GM18873 (cell line): ENCODE data around the gene TCERG1L.
"Not testable (repeated sequence)": the region's sequence is repeated elsewhere in the genome, so short reads cannot be mapped to it uniquely, and the experiment has no call there.

Experiments
- ATAC-seq: cut with Tn5 transposase; IDR thresholded peaks from one replicate; pipeline ENCODE4 v1.9.1; 2021; ENCODE audit warnings: mild to moderate bottlenecking, moderate library complexity, moderate number of reproducible peaks; ENCODE audit not compliant: unreplicated experiment, low FRiP score

Gene TCERG1L

DNA sequence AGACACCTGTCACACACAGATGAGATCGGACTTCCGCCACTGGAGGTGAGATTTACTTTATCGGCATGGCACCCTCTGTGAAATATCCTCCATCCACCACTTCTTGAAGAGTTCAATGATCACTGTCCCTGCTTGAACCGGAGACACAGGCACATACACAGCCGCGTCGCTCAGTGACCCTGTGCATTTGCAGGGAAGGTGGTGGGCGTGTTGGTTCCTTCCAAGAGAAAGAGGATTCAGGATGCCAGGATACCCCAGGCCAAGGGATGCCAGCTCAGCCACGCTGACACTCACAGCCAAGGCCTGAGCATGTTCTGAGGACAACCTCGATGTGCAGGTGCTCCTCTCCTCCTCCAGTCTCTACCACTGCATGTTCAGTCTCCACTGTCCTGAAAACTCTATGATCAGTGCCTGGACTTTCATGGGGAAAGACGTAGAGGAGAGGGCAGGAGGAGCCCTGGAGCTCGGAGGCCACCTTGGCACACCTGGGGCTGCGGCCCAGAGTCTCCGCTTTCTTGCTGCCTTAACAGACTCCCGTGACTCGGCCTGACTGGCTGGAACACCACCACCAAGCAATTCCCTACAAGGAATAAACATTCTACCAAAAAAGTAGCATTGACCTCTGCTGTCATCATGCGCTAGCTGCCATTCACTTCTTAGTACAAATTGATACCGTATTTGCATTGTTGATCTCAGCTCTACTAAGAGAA is 115.2 kb downstream of the TCERG1L start:
- ATAC-seq = no peak

DNA sequence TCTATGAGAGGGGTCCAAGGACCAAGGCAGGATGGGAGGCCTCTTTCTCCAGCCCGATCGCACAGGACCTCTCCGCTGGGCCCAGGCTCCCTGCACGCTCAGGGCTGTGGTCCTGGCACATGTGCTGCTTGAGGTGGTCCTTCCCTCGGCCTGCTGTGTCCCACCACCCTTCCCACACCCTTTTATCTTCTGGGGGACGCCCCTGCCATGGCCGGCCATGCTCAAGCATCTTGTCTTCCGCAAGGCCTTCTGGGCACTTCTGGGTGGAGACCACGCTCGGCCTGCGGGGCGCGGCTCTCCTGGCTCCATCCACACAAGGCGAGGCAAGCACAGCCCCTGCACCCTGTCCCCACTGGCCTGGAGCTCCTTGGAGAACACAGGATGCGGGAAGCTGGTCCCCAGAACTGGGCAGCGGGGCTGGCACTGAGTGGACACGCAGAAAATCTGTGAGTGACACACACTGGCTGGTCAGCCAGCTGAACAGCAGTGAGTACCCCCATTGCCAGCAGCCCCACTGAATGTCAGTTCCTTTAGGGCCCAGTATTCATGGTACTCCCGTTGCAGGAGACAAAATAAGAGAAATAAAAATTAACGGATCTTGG is 115.9 kb downstream of the TCERG1L start:
- no peak for ATAC-seq

DNA sequence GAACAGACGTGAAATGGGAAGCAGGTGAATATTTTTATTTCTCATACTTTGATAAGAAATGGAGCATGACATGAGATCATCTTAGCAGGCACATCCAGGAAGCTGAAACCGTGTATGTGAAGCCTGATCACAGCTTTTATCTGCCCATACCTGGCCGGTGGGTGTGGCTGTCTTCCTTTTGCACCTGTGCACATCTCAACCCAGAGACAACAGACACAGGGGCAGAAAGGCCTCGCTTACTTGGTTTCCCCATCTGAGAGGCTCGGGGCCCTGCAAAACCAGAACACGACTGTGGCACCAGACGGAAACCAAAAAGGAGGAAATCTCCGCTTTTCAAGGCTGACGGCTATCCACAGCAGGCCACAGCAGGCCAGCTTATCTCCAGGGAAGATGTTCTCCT is 116.4 kb downstream of the TCERG1L start:
- no peak for ATAC-seq

DNA sequence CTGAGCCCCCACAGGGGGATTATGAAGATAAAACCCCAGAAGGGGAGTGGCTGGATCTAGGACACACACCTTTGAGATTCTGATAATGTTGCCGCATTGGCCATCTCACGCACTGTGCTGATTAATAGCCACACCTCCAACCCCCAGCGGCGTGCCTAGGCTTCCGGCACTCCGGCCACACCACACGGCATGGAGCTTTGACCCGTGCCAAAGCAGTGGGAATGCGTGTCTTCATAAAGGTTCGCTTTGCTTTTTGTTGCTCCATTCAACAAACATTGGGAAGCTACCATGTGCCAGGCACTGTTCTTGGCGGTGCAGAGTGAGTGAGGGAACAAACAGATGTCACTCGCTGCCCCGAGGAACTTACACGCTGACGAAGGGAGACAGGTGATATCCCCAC is 117.6 kb downstream of the TCERG1L start:
- ATAC-seq = no peak

DNA sequence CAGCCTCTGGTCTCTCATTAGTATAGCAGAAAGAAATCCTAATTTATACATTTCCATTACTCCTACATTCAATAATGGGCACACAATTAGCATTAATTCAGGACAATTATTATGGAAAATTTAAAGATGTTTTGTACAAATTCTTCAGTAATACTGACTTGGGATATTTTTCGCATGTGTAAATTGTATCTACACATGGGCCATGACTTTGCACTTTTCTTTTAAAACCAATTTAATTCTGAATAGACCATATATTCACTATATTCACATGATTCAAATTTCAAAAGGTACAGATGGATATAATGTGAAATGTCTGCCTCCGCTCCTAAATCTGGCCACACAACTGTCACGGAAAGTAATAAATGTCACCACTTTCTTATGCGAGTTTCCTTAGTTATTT is 123.0 kb downstream of the TCERG1L start:
- no peak for ATAC-seq

DNA sequence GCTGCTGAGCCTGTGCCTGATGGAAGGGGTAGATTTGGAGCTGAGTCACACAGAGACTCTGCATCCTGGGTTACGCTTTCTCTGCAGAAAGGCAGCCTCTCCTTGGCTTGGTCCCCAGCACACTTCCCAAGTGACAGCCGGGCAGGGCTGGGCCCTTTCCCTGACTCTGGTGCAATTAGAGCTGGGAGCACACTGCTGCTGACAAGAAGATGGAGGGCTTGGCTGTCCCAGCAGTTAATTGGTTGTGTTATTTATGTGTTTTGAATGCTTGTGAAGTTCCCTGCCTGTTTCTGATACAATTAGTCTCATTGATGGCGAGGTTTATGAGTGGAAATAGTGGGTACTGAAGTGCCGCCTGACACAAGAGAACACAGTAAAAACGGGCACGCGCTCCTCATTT is 123.6 kb downstream of the TCERG1L start:
- no peak for ATAC-seq

DNA sequence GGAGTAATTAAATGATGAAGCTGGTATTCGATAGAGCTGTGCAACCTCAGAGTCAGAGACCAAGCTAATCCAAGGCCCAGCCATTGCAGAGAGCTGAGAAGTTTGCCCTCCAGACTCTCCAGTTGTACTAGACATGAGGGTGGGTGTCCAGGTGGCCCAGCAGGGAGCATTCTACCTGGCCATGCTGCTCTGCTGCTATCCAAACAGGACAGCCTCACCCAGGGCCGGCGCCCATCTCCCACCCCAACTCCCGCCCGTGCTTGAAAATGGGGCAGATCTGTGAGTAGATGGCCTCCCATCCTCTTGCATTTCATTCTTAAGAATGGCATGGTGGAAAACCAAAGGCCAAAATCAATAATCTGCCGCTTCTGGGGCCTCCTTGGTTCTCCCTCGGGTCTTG is 124.2 kb downstream of the TCERG1L start:
- ATAC-seq = no peak

DNA sequence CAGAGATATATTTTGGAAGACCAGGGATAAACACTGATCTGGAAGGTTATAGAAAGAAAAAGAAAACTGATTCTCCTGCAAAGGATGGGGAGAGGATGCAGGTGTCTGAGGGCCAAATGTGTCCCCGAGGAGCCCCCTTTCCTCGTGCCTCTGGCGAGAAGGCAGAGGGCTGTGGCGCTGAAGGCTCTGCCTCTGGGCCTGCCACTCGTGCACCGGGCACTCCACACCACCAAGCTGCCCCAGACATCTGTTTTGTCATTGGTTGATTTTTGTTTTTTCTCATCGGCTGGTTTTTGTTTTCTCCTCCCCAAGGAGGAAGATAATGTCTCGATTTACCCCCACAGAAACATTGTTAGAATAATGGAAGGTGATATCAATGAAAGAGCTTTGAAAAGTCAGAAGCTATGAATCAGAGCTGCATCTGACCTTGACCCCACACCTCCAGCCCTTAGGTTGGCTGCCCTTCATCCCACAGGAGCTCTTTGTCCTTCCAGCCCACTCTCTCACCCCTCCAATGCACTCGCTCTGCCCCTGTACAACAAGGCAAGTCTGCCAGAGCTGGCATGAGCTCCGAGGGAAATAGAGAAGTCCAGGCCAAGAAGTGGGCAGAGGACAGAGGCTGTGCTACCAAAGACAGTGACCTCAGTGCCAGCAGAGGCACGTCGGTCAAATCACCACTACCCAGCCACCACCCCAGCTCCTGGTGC is 124.8 kb downstream of the TCERG1L start:
- no peak for ATAC-seq

DNA sequence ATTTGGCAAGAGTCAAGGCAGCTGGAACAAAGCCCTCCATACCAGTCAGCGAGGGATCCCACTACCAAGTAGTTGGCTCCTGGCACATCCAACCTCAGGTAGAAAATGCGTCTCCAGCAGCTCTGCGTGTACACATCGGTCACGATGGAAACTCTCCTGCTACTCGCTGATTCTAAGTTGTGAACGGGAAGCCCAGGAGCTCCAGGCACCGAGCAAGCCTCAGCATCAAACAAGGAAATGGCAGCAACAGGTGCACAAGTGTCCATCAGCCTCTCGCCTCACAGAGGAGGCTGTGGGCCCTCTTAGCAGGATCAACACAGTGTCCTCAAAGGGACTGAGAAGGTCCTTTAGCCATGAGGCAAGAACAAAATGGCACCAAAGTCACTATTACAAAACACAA is 127.0 kb downstream of the TCERG1L start:
- no peak for ATAC-seq

DNA sequence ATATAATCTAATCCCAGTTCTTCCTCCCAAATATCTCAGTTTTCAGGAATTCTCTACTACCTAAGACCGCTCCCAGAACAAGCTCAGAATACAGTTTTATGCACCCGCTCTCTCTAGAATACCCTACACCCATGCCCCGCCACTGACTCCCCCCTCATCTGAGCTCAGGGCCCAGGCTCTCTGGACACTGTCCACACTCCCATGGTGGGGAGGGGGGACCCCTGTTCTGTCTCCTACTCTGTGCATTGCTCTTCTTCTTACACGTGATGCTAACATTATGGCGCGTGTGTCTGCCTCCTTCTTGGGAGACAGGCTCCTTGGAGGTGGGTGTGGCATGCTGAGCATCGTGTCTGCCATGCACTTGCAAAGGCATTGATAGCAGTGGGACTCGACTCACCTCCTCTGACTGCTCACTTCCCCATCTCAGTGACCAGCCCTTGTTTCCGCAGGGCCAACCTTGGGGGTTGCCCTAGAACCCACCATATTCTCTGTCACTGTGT is 127.9 kb downstream of the TCERG1L start:
- no peak for ATAC-seq

DNA sequence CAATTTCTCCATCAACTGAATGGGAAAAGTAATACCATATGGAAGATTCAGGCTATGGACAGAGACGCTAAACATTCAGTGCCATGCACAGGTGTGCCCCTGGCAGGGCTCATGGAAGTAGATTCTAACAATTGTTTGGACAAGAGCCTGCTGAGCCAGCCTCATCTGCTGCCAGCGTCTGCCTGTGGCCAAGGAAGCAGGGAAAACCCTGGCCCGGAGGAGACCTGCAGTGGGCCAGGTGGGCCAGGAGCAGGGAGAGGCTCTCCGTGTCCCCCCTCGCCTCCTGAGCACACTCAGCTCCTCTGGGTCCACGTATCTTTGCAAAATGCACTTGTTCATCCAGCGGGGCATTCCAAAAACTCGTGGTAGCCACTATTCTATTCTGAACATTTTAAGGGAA is 130.1 kb downstream of the TCERG1L start:
- no peak for ATAC-seq

DNA sequence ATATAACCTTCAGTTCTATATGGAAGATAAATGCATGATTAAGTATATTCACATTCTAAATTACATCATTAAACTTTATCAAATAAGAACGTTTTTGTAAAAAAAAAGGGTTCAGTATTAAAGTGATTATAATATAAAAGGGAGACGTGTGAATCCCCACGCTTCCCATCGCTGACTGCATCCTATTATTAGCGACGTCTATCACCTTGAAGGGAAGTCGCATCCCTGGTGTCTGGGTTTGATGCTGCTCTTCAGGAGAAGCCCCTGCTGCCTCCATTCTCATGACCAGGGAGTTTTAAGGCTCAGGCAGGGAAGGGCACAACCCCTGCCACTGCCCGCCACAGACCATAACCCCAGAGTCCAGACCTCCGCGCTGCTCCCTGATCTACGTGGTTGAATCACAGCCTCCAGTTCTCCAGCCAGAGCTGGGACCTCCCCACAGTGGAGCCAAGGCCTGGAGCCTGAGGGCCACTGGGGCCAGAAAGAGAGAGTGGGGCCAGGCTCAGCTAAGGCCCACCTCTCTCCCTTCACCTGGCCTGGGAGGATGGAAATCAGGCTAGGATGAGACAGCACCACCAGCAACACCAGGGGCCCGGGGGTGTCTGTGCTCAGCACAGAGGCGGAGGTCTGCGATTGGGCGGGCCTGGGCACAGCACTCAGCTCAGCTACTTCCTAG is 130.6 kb downstream of the TCERG1L start:
- no peak for ATAC-seq

DNA sequence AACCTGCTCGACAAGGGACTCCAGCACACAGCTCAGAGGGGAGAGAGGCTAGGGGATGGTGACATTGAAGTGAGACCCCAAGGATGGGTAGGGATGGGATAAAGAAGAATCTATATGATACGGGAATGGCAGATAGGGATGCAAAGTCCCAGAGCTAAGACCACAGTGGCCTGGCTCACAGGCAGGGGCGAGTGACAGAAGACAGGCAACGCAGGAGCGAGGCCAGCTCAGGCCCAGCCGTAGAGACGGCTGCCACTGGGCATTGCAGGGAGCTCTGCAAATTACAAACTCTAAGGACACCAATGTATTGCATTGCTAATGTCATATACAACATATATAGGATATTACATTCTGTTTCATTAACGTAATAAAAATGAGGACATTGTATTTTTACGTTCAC is 131.4 kb downstream of the TCERG1L start:
- no peak for ATAC-seq

DNA sequence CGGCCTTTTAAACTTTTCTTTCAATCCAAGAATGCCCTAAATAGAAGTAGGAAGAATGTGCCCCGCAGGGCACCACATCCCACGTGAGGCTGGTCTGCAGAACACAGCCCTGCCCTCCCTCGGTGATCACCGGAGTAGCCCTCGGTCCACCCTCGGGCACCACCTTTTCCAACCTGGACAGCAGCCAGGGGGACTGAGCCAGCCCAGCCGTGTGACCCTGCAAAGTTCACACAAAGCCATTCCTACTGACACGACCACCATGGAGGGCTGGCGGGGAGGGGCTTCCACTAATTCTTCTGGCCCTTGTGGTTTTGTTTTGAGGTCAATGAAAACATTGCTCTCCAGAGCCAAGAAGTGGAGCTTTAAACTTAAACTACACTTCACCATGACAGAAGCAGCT is 132.2 kb downstream of the TCERG1L start:
- ATAC-seq = no peak

DNA sequence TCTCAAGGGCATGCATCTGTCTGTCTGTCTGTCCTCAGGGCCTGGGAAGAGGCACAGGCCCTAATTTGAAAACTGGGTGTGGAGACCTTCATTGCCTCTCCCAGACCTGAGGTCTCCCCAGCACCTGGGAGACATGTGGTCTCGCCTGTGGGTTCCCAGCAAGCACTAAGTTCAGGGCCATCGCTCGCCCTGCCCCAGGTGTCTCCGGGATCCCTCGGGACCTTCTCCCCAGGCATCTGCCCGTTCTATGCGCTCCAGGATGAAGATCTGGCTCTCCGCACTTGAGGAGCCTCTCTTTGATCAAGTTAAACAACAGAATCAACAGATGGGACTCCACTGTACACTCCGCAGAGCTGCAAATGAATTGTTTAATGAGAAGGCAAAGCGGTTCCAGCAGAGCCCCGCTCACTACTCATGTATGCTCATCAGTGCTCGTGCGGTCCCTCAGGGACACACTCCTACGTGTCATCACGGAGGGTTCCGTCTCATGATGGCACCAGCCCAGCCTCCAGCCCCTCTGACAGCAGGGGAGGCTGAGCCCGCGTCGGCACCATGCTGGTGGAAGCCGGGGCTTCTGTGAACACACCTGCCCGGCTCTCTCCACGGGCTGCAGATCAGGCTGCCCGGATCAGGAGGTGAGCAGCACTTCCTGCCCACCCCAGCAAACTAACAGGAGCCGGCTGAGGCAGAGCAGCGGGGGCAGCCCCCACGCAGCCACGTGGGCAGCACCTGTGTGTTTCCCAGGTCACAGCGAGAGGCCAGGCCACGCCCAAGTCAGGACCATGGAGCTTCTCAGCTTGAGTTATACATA is 132.8 kb downstream of the TCERG1L start:
- ATAC-seq = no peak

DNA sequence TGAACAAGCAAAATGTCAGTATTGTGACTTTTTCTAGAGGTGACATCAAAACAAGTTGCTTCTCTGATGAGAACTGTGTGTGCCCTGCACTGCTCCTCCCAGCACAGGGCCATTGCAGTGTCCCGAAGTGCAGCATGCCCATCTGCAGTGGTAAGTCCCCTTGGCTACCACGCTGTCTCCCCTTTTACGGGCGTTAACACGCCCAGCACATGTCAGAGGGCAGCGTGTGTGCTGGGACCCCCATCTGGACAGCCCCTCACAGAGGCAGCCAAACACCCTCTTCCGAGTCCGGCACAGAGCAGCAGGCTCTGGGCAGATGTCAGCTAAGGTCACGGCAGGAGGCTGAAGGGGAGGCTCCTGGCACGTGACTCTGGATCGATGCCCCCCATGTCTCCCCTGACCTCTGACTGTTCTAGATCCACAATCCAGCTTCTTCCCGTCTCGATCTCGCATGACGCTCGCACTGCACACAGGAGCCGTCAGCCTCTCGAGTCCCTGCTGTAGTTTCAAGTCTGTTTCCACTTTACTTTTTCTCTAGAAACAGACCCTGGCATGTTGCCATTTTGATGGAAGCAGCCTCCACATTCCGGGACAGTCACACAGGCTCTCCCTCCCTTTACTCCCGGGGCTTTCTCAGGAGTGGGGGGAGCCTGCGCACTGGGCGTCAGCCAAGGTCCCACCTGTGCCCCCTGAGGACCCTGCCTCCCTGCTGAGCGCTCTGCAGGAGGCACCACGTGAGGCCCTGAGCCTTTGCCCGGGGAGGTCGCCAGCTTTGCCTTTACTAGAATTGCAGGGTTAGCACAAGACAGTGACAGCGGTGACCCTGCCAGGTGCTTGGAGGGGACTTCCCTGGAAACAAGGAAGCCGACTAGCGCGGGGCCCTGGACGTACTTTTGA is 133.8 kb downstream of the TCERG1L start:
- no peak for ATAC-seq

DNA sequence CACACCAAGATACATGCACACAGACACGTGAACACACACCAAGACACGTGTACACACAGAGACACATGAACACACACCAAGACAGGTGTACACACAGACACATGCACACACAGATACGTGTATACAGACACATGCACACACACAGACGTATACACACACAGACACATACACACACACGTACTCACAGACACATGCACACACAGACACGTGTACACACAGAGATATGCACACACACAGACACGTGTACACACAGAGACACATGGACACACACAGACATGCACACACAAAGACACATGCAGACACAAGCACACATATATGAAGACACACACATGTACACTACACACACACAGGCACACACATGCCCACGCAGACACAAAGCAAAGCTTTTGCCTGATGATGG is 134.6 kb downstream of the TCERG1L start:
- ATAC-seq = no peak

DNA sequence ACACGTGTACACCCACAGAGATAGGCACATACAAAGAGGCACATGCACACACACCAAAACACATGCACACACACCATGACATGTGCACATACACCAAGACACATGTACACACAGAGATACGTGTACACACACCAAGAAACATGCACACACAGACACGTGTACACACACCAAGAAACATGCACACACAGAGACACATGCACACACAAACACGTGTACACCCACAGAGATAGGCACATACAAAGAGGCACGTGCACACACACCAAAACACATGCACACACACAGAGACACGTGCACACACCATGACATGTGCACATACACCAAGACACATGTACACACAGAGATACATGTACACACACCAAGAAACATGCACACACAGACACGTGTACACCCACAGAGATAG is 135.2 kb downstream of the TCERG1L start:
- ATAC-seq = not testable (repeated sequence)

DNA sequence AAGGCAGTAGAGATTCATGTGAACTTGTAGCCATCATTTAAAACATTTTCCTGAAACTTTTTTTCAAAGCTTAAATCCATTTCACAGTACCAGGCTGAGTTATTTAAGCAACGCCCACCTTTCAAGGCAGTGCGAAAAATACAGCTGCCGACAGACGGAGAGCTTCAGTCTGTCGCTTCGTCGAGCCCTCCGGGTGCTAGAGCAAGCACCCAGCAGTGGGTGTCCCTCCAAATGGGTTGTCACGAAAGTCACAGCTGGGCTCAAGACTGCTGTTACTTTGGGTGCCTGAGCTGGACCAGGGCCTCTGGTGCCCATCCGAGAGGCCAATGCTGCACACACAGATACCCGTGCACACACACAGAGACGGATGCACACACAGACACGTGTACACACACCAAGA is 135.6 kb downstream of the TCERG1L start:
- ATAC-seq = no peak
